Measurements from ENCODE around the gene LRTM2. TPM values are rescaled to one million over a fixed set of nuclear protein-coding genes. Genes with fewer than 3 reads are reported as not detected.
A peak's percentile ranks its signal among the peaks of the same experiment; 100 is the strongest.

Gene LRTM2
- total RNA-seq, 1 donor from 2014 or later = not detected

GRCh38 chr12:1797991-1798640, 22.2 kb upstream of the LRTM2 start:
- DNase-seq (ENCODE audit: low read depth) = no peak
- H3K4me3 ChIP-seq (ENCODE audit: low read depth, low read length) = no peak overlapping the region
- no peak for TF ChIP-seq CTCF (conservative IDR thresholded peaks at IDR 0.05; ENCODE audit: low read depth, low read length)

- TF ChIP-seq CTCF (conservative IDR thresholded peaks at IDR 0.05; ENCODE audit: low read depth, low read length) = no peak
- no peak for DNase-seq (ENCODE audit: low read depth)
- no peak overlapping the region for H3K4me3 ChIP-seq (ENCODE audit: low read depth, low read length)
Observed at GRCh38 chr12:1798641-1799020, 21.7 kb upstream of the LRTM2 start.

GRCh38 chr12:1799051-1799881, 21.1 kb upstream of the LRTM2 start:
- no peak for DNase-seq (ENCODE audit: low read depth)
- H3K4me3 ChIP-seq (ENCODE audit: low read depth, low read length) = no peak overlapping the region
- TF ChIP-seq CTCF (conservative IDR thresholded peaks at IDR 0.05; ENCODE audit: low read depth, low read length) = no peak

- no peak overlapping the region for H3K4me3 ChIP-seq (ENCODE audit: low read depth, low read length)
- DNase-seq (ENCODE audit: low read depth) = no peak
- TF ChIP-seq CTCF (conservative IDR thresholded peaks at IDR 0.05; ENCODE audit: low read depth, low read length) = no peak
Observed at GRCh38 chr12:1799882-1800400, 20.4 kb upstream of the LRTM2 start.

- H3K4me3 ChIP-seq (ENCODE audit: low read depth, low read length) = no peak overlapping the region
- no peak for DNase-seq (ENCODE audit: low read depth)
- TF ChIP-seq CTCF (conservative IDR thresholded peaks at IDR 0.05; ENCODE audit: low read depth, low read length) = peak; percentile 62
Observed at GRCh38 chr12:1800401-1801302, 19.7 kb upstream of the LRTM2 start.

GRCh38 chr12:1801303-1801975, 18.9 kb upstream of the LRTM2 start:
- no peak for TF ChIP-seq CTCF (conservative IDR thresholded peaks at IDR 0.05; ENCODE audit: low read depth, low read length)

More at GRCh38 chr12:1801303-1801975, 18.9 kb upstream of the LRTM2 start:
- DNase-seq (ENCODE audit: low read depth) = no peak
- no peak overlapping the region for H3K4me3 ChIP-seq (ENCODE audit: low read depth, low read length)

Measured in epithelial cell of proximal tubule (primary cell).